Measurements from ENCODE around the gene PARVA. TPM values are rescaled to one million over a fixed set of nuclear protein-coding genes. Genes with fewer than 3 reads are reported as not detected.

PARVA gene
- total RNA-seq, 1 experiment from 2014 or later: 31.5 TPM

- no peaks in the 10 kb centered on the region for H3K79me2 ChIP-seq (ENCODE audit: low read depth)
- BruUV-seq (replicated peaks): no TSS peak
- intact Hi-C loops (cut with micrococcal nuclease; ENCODE audit: unreplicated experiment): no loop called here
- TF ChIP-seq EZH2 (IDR thresholded peaks at IDR 0.05; ENCODE audit: low read depth): no peak
- TF ChIP-seq, protein P1, sequence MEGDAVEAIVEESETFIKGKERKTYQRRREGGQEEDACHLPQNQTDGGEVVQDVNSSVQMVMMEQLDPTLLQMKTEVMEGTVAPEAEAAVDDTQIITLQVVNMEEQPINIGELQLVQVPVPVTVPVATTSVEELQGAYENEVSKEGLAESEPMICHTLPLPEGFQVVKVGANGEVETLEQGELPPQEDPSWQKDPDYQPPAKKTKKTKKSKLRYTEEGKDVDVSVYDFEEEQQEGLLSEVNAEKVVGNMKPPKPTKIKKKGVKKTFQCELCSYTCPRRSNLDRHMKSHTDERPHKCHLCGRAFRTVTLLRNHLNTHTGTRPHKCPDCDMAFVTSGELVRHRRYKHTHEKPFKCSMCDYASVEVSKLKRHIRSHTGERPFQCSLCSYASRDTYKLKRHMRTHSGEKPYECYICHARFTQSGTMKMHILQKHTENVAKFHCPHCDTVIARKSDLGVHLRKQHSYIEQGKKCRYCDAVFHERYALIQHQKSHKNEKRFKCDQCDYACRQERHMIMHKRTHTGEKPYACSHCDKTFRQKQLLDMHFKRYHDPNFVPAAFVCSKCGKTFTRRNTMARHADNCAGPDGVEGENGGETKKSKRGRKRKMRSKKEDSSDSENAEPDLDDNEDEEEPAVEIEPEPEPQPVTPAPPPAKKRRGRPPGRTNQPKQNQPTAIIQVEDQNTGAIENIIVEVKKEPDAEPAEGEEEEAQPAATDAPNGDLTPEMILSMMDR (conservative IDR thresholded peaks at IDR 0.05): no peak
- no peaks in the 10 kb centered on the region for H4K20me1 ChIP-seq (ENCODE audit: insufficient read depth)
- H3K9me2 ChIP-seq (ENCODE audit: insufficient read depth): no peaks in the 10 kb centered on the region
- ChIA-PET POLR2A (ENCODE audit: unreplicated experiment) (no interaction called here), CTCF (no interaction called here)
- DNase-seq: no peak
- H3F3A ChIP-seq (ENCODE audit: insufficient read depth, low read depth): no peaks in the 10 kb centered on the region
- H3K27ac ChIP-seq: no peak overlapping the region
- H3K4me3 ChIP-seq: no peak overlapping the region
- H3K27me3 ChIP-seq (ENCODE audit: insufficient read depth, low read depth): no peaks in the 10 kb centered on the region
- no peak overlapping the region for H3K4me2 ChIP-seq
- no peaks in the 10 kb centered on the region for H3K9me3 ChIP-seq (ENCODE audit: insufficient read depth, low read depth)
- no peak overlapping the region for H2AFZ ChIP-seq
- no peaks in the 10 kb centered on the region for H3K36me3 ChIP-seq (ENCODE audit: low read depth)
- no peaks in the 10 kb centered on the region for H3K4me1 ChIP-seq (replicated peaks; ENCODE audit: insufficient read depth)
Observed at GRCh38 chr11:12532580-12532979, 155.2 kb downstream of the PARVA start.

- Histone ChIP-seq H2AFZ (no peak overlapping the region), H3K4me1 (replicated peaks; ENCODE audit: insufficient read depth) (peaks cover 7% of the 10 kb centered on the region), H3K9me3 (ENCODE audit: insufficient read depth, low read depth) (no peaks in the 10 kb centered on the region), H3K36me3 (ENCODE audit: low read depth) (no peaks in the 10 kb centered on the region), H3K27me3 (ENCODE audit: insufficient read depth, low read depth) (no peaks in the 10 kb centered on the region), H3K4me2 (no peak overlapping the region), H3K27ac (no peak overlapping the region), H3K9me2 (ENCODE audit: insufficient read depth) (no peaks in the 10 kb centered on the region), H3F3A (ENCODE audit: insufficient read depth, low read depth) (0 out of 2 replicates have a peak, but pooled peaks cover 1% of the 10 kb centered on the region), H3K4me3 (no peak overlapping the region), H3K79me2 (ENCODE audit: low read depth) (no peaks in the 10 kb centered on the region), H4K20me1 (ENCODE audit: insufficient read depth) (no peaks in the 10 kb centered on the region)
- no peak for DNase-seq
- BruUV-seq (replicated peaks): no TSS peak
- intact Hi-C loops (cut with micrococcal nuclease; ENCODE audit: unreplicated experiment): no loop called here
- CTCF ChIA-PET: no interaction called here
- POLR2A ChIA-PET (ENCODE audit: unreplicated experiment): no interaction called here
- TF ChIP-seq, protein P1 (conservative IDR thresholded peaks at IDR 0.05): no peak
- TF ChIP-seq EZH2 (IDR thresholded peaks at IDR 0.05; ENCODE audit: low read depth): no peak
Observed at GRCh38 chr11:12534549-12534948, 157.2 kb downstream of the PARVA start.

- Histone ChIP-seq H3K27ac (no peak overlapping the region), H2AFZ (no peak overlapping the region), H3K4me1 (replicated peaks; ENCODE audit: insufficient read depth) (peaks cover 15% of the 10 kb centered on the region), H4K20me1 (ENCODE audit: insufficient read depth) (no peaks in the 10 kb centered on the region), H3K4me2 (no peak overlapping the region), H3K79me2 (ENCODE audit: low read depth) (no peaks in the 10 kb centered on the region), H3K9me2 (ENCODE audit: insufficient read depth) (no peaks in the 10 kb centered on the region), H3K4me3 (no peak overlapping the region), H3F3A (ENCODE audit: insufficient read depth, low read depth) (0 out of 2 replicates have a peak, but pooled peaks cover 5% of the 10 kb centered on the region), H3K27me3 (ENCODE audit: insufficient read depth, low read depth) (no peaks in the 10 kb centered on the region), H3K36me3 (ENCODE audit: low read depth) (no peaks in the 10 kb centered on the region), H3K9me3 (ENCODE audit: insufficient read depth, low read depth) (no peaks in the 10 kb centered on the region)
- TF ChIP-seq, protein P1 (conservative IDR thresholded peaks at IDR 0.05): no peak
- no peak for TF ChIP-seq EZH2 (IDR thresholded peaks at IDR 0.05; ENCODE audit: low read depth)
- CTCF ChIA-PET: no interaction called here
- BruUV-seq (replicated peaks): no TSS peak
- DNase-seq: no peak
- POLR2A ChIA-PET (ENCODE audit: unreplicated experiment): no interaction called here
- intact Hi-C loops (cut with micrococcal nuclease; ENCODE audit: unreplicated experiment): no loop called here
Observed at GRCh38 chr11:12535321-12535720, 157.9 kb downstream of the PARVA start.
